ENCODE data around the gene XCL1. TPM values are rescaled to one million over a fixed set of nuclear protein-coding genes. Genes with fewer than 3 reads are reported as not detected.
"Not testable (repeated sequence)": the region's sequence is repeated elsewhere in the genome, so short reads cannot be mapped to it uniquely, and the experiment has no call there.

XCL1 gene
- polyA plus RNA-seq, 10 donors = 0.12 to 0.50 (median 0.33) TPM; not detected in 6

- DNase-seq = no peak
Measured at GRCh38 chr1:168567007-168567406, 9.4 kb upstream of the XCL1 start.

- DNase-seq = no peak
Measured at GRCh38 chr1:168567568-168567967, 8.8 kb upstream of the XCL1 start.

- peak in 1 of 3 donors; percentile 22 for DNase-seq
Measured at GRCh38 chr1:168568346-168568745, 8.1 kb upstream of the XCL1 start.

GRCh38 chr1:168570652-168571051 is 5.8 kb upstream of the XCL1 start:
- DNase-seq = no peak

- DNase-seq = no peak
Measured at GRCh38 chr1:168572633-168573032, 3.8 kb upstream of the XCL1 start.

- peak in 1 of 3 donors; percentile 13 for DNase-seq
Measured at GRCh38 chr1:168574234-168574633, 2.2 kb upstream of the XCL1 start.

- not testable (repeated sequence) for DNase-seq
Measured at GRCh38 chr1:168578531-168579185, 2.3 kb downstream of the XCL1 start.

GRCh38 chr1:168580290-168580689 is 3.9 kb downstream of the XCL1 start:
- DNase-seq = not testable (repeated sequence)

GRCh38 chr1:168580991-168581390 is 4.6 kb downstream of the XCL1 start:
- not testable (repeated sequence) for DNase-seq

GRCh38 chr1:168581817-168582572 is 5.6 kb downstream of the XCL1 start:
- DNase-seq = no peak

- peak; percentile 20 to 45 (median 30) for DNase-seq
Measured at GRCh38 chr1:168582688-168583336, 6.4 kb downstream of the XCL1 start.

GRCh38 chr1:168583571-168583970 is 7.2 kb downstream of the XCL1 start:
- DNase-seq = no peak

GRCh38 chr1:168585191-168585590 is 8.8 kb downstream of the XCL1 start:
- DNase-seq = no peak

- DNase-seq = no peak
Measured at GRCh38 chr1:168585937-168586336, 9.5 kb downstream of the XCL1 start.

GRCh38 chr1:168589167-168589566 is 12.8 kb downstream of the XCL1 start:
- no peak for DNase-seq

GRCh38 chr1:168591066-168591465 is 14.7 kb downstream of the XCL1 start:
- no peak for DNase-seq

- DNase-seq = no peak
Measured at GRCh38 chr1:168591641-168592250, 15.3 kb downstream of the XCL1 start.

GRCh38 chr1:168595403-168595802 is 19.0 kb downstream of the XCL1 start:
- not testable (repeated sequence) for DNase-seq

GRCh38 chr1:168598125-168598524 is 21.7 kb downstream of the XCL1 start:
- DNase-seq = no peak

GRCh38 chr1:168598892-168599291 is 22.5 kb downstream of the XCL1 start:
- DNase-seq = no peak

- DNase-seq = no peak
Measured at GRCh38 chr1:168599641-168600040, 23.2 kb downstream of the XCL1 start.

GRCh38 chr1:168601051-168601450 is 24.6 kb downstream of the XCL1 start:
- DNase-seq = no peak

Data from muscle of back (tissue), 11 donors.